OCI-LY7 (cell line): ENCODE data around the gene PTPRM. TPM values are rescaled to one million over a fixed set of nuclear protein-coding genes. Genes with fewer than 3 reads are reported as not detected.

Source experiments
- BruUV-seq: library from RNA; stranded (reverse); fragments of 400-500 nt; replicated peaks from 2 replicates; lab custom pipeline; 2021; lab: Mats Ljungman, UMichigan
- CTCF ChIA-PET: fragments of 300-600 bp; sonication (Branson Sonifier 250); formaldehyde crosslinking; loops from one replicate; lab custom pipeline; 2022; ENCODE audit warnings: antibody characterized with exemption; ENCODE audit not compliant: unreplicated experiment; lab: Charles Lee
- POLR2A ChIA-PET: fragments of 300-600 bp; sonication (Branson Sonifier 250); formaldehyde crosslinking; loops from one replicate; lab custom pipeline; 2022; ENCODE audit warnings: antibody characterized with exemption; lab: Charles Lee
- DNase-seq: peaks from one replicate; pipeline ENCODE4 v3.0.0-alpha.2; 2015; ENCODE audit warnings: low spot score
- H2AFZ ChIP-seq: fragments of 200-600 bp; sonication (generic), shearing (Covaris generic); 2 replicates; pipeline ENCODE4 v1.6.1; 2014; ENCODE audit warnings: mild to moderate bottlenecking, antibody characterized with exemption, low read length, moderate library complexity
- H3K27ac ChIP-seq: fragments of 200-600 bp; sonication (generic); 2 replicates; pipeline ENCODE4 v1.5.1; 2014; ENCODE audit warnings: mixed run types, low read depth, mild to moderate bottlenecking, moderate library complexity, low read length, inconsistent platforms; ENCODE audit not compliant: poor library complexity, severe bottlenecking
- H3K36me3 ChIP-seq: fragments of 200-600 bp; sonication (generic); 2 replicates; pipeline ENCODE4 v1.6.1; 2014; ENCODE audit warnings: mild to moderate bottlenecking, antibody characterized with exemption, low read length, moderate library complexity, mixed read lengths; ENCODE audit not compliant: insufficient read depth
- H3K4me1 ChIP-seq: fragments of 200-600 bp; sonication (generic); 2 replicates; pipeline ENCODE4 v1.5.1; 2014; ENCODE audit warnings: mild to moderate bottlenecking, low read length; ENCODE audit not compliant: insufficient read depth, poor library complexity, severe bottlenecking
- H3K4me2 ChIP-seq: fragments of 200-600 bp; sonication (generic); 2 replicates; pipeline ENCODE4 v1.6.1; 2014; ENCODE audit warnings: mild to moderate bottlenecking, low read length
- H3K4me3 ChIP-seq: fragments of 200-600 bp; sonication (generic); 2 replicates; pipeline ENCODE4 v1.5.1; 2014; ENCODE audit warnings: mild to moderate bottlenecking, low read depth, low read length; ENCODE audit not compliant: poor library complexity, severe bottlenecking
- H3K79me2 ChIP-seq: fragments of 200-600 bp; sonication (generic); 2 replicates; pipeline ENCODE4 v1.6.1; 2016; ENCODE audit warnings: low read depth, mild to moderate bottlenecking, low read length, moderate library complexity, mixed read lengths; ENCODE audit not compliant: insufficient read depth
- H3K9me2 ChIP-seq: fragments of 200-600 bp; sonication (generic); 2 replicates; pipeline ENCODE4 v1.6.1; 2016; ENCODE audit warnings: mild to moderate bottlenecking, low read length, mixed read lengths; ENCODE audit not compliant: insufficient read depth
- H3K9me3 ChIP-seq: fragments of 200-600 bp; sonication (generic); 2 replicates; pipeline ENCODE4 v1.6.1; 2014; ENCODE audit warnings: mild to moderate bottlenecking, mixed run types, low read length, mixed read lengths
- H4K20me1 ChIP-seq: fragments of 200-600 bp; sonication (generic); 2 replicates; pipeline ENCODE4 v1.6.1; 2014; ENCODE audit warnings: mild to moderate bottlenecking, antibody characterized with exemption, low read length, moderate library complexity, mixed read lengths; ENCODE audit not compliant: insufficient read depth
- EZH2phosphoT487 ChIP-seq: fragments of 200-600 bp; sonication (generic); IDR thresholded peaks from 2 replicates; pipeline ENCODE4 v1.6.1; 2018; ENCODE audit warnings: low read depth, borderline replicate concordance, mild to moderate bottlenecking, mixed run types, antibody characterized with exemption, low read length, moderate library complexity, mixed read lengths
- intact Hi-C: fragments of 100-400 bp; cut with micrococcal nuclease; formaldehyde crosslinking; loops from one replicate; pipeline ENCODE4 v1.10.0; 2022; ENCODE audit not compliant: unreplicated experiment
- total RNA-seq, 2 experiments: library from RNA; depleted of rRNA in 1 of 2; stranded (reverse); fragments of >200 nt in 1 of 2; shearing (Covaris generic) in 1 of 2; gene quantifications; 2 replicates each; pipeline ENCODE4 v1.2.3, GENCODE V29; 2014 to 2022
- TF ChIP-seq, protein P1 (sequence below): fragments of 200-600 bp; sonication (generic); conservative IDR thresholded peaks from 2 replicates; pipeline ENCODE4 v1.5.1; 2014; ENCODE audit warnings: mild to moderate bottlenecking, antibody characterized with exemption, low read length, moderate library complexity, mixed read lengths

The PTPRM gene
- total RNA-seq, 2 experiments from 2014 or later, result not detected

DNA sequence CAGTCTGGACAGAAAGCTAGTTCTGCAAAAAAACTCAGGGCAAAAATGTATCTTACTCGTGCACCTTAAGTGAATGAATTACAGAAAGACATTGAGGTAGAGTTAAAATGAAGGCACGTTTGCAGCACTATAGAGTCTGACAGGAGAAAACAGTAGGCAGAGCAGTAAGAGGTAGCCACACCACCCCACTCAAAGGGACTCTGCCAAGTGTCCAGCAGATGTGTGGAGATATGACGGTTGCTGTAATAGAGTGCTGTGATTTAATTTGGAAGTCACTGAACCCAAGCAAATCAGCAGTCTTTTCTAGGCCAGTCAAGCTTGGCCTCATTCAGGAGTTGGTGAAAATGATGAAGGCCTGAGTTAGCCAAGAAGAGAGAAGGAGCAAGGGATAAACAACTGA lies 464.4 kb downstream of the PTPRM start:
- Histone ChIP-seq H3K27ac (no peak overlapping the region), H3K79me2 (no peaks in the 10 kb centered on the region), H2AFZ (no peak overlapping the region), H3K9me3 (no peaks in the 10 kb centered on the region), H4K20me1 (no peaks in the 10 kb centered on the region), H3K36me3 (no peaks in the 10 kb centered on the region), H3K4me2 (no peak overlapping the region), H3K4me3 (no peak overlapping the region), H3K9me2 (no peaks in the 10 kb centered on the region), H3K4me1 (no peaks in the 10 kb centered on the region)
- CTCF ChIA-PET, result no interaction called here
- intact Hi-C loops, result no loop called here
- POLR2A ChIA-PET, result no interaction called here
- no TSS peak for BruUV-seq
- DNase-seq, result no peak
- no peak for TF ChIP-seq EZH2phosphoT487
- TF ChIP-seq, protein P1, sequence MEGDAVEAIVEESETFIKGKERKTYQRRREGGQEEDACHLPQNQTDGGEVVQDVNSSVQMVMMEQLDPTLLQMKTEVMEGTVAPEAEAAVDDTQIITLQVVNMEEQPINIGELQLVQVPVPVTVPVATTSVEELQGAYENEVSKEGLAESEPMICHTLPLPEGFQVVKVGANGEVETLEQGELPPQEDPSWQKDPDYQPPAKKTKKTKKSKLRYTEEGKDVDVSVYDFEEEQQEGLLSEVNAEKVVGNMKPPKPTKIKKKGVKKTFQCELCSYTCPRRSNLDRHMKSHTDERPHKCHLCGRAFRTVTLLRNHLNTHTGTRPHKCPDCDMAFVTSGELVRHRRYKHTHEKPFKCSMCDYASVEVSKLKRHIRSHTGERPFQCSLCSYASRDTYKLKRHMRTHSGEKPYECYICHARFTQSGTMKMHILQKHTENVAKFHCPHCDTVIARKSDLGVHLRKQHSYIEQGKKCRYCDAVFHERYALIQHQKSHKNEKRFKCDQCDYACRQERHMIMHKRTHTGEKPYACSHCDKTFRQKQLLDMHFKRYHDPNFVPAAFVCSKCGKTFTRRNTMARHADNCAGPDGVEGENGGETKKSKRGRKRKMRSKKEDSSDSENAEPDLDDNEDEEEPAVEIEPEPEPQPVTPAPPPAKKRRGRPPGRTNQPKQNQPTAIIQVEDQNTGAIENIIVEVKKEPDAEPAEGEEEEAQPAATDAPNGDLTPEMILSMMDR, result no peak

DNA sequence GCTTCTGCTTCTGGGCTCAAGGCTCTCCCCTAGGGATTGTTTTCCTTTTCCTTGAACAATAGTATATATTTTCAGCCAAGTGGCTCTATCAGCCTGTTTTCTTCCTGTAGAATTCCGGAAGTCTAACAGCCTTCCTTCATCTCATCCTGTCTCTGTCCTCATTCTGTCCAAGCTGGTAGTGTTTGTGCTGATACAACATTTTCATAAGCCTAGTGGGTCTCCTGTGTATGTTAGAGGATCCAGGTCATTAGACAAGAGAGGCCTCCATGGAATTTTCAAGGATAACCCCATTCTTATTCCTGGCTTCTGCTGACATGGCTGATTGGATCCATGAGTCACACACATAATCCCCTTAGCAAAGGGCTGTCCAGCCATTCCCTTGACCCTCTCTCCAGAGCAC lies 467.6 kb downstream of the PTPRM start:
- POLR2A ChIA-PET, result no interaction called here
- no peaks in the 10 kb centered on the region for H4K20me1 ChIP-seq
- no peak overlapping the region for H2AFZ ChIP-seq
- intact Hi-C loops, result no loop called here
- no peak overlapping the region for H3K27ac ChIP-seq
- no peaks in the 10 kb centered on the region for H3K79me2 ChIP-seq
- no peaks in the 10 kb centered on the region for H3K36me3 ChIP-seq
- TF ChIP-seq EZH2phosphoT487, result no peak
- TF ChIP-seq, protein P1, result no peak
- H3K4me2 ChIP-seq, result no peak overlapping the region
- no TSS peak for BruUV-seq
- H3K4me3 ChIP-seq, result no peak overlapping the region
- no peaks in the 10 kb centered on the region for H3K9me3 ChIP-seq
- H3K4me1 ChIP-seq, result no peaks in the 10 kb centered on the region
- no peak for DNase-seq
- CTCF ChIA-PET, result no interaction called here
- H3K9me2 ChIP-seq, result no peaks in the 10 kb centered on the region

DNA sequence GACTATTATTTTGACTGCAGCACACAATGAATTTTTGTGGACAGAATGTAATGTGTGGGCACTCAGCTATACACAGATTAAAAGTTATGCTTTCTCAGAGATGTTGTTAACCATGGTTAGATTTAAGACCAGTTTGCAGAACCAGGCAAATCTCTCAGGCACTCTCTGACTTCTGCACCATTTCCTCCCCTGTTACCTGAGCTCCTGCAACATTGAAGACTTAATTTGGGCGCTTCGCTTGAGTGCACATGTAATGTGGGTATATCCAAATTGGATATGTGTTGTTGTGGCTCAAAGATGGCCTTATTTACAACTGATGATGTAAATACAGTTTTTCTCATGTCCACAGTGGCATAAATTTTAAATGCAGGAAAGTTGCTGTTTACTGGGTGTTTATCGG lies 469.4 kb downstream of the PTPRM start:
- no peak overlapping the region for H3K4me2 ChIP-seq
- no peaks in the 10 kb centered on the region for H3K9me3 ChIP-seq
- POLR2A ChIA-PET, result no interaction called here
- H3K9me2 ChIP-seq, result no peaks in the 10 kb centered on the region
- TF ChIP-seq EZH2phosphoT487, result no peak
- TF ChIP-seq, protein P1, result no peak
- no peak overlapping the region for H3K27ac ChIP-seq
- no peaks in the 10 kb centered on the region for H3K4me1 ChIP-seq
- H3K36me3 ChIP-seq, result no peaks in the 10 kb centered on the region
- CTCF ChIA-PET, result no interaction called here
- no TSS peak for BruUV-seq
- H3K4me3 ChIP-seq, result no peak overlapping the region
- H2AFZ ChIP-seq, result no peak overlapping the region
- intact Hi-C loops, result no loop called here
- no peak for DNase-seq
- no peaks in the 10 kb centered on the region for H3K79me2 ChIP-seq
- no peaks in the 10 kb centered on the region for H4K20me1 ChIP-seq
